Measurements from ENCODE around the gene TSPAN5. TPM values are rescaled to one million over a fixed set of nuclear protein-coding genes. Genes with fewer than 3 reads are reported as not detected.

The TSPAN5 gene
- polyA plus RNA-seq, 1 donor from 2014 or later = 18.8 TPM

- Histone ChIP-seq H4K20me1 (ENCODE audit: insufficient read depth) (no peaks in the 10 kb centered on the region), H3K79me2 (replicated peaks; ENCODE audit: insufficient read depth, low read length) (peaks cover 20% of the 10 kb centered on the region), H3K9ac (ENCODE audit: low read length) (no peak overlapping the region), H2AFZ (ENCODE audit: low read depth, low read length) (no peak overlapping the region), H3K9me2 (ENCODE audit: insufficient read depth, low read length) (no peaks in the 10 kb centered on the region), H3K4me3 (ENCODE audit: low read length) (no peak overlapping the region), H3K4me2 (ENCODE audit: low read length) (no peak overlapping the region), H3F3A (ENCODE audit: insufficient read depth, low read length, poor library complexity, severe bottlenecking) (no peaks in the 10 kb centered on the region), H3K9me3 (ENCODE audit: low read length) (no peaks in the 10 kb centered on the region), H3K36me3 (ENCODE audit: insufficient read depth, low read length) (no peaks in the 10 kb centered on the region), H3K27ac (ENCODE audit: low read length) (no peak overlapping the region), H3K27me3 (ENCODE audit: insufficient read depth, low read depth, low read length) (no peaks in the 10 kb centered on the region)
- TF ChIP-seq TAF1 (IDR thresholded peaks at IDR 0.05; ENCODE audit: low read depth) = no peak
Observed at GRCh38 chr4:98634061-98634460, 24.4 kb downstream of the TSPAN5 start.

GRCh38 chr4:98633159-98633558 is 25.3 kb downstream of the TSPAN5 start:
- H3K27ac ChIP-seq (ENCODE audit: low read length) = no peak overlapping the region
- no peak for TF ChIP-seq REST (IDR thresholded peaks at IDR 0.05; ENCODE audit: borderline replicate concordance)
- TF ChIP-seq EP300 (conservative IDR thresholded peaks at IDR 0.05; ENCODE audit: poor library complexity, severe bottlenecking) = no peak
- no peak for TF ChIP-seq POLR2AphosphoS5 (IDR thresholded peaks at IDR 0.05)
- TF ChIP-seq EZH2 (IDR thresholded peaks at IDR 0.05; ENCODE audit: borderline replicate concordance, insufficient read depth, low read length, poor library complexity, severe bottlenecking) = no peak
- TF ChIP-seq TAF1 (IDR thresholded peaks at IDR 0.05; ENCODE audit: low read depth) = no peak
- no peak for TF ChIP-seq MXI1 (conservative IDR thresholded peaks at IDR 0.05; ENCODE audit: poor library complexity, severe bottlenecking)
- no peak for TF ChIP-seq RAD21 (conservative IDR thresholded peaks at IDR 0.05)
- no peak for TF ChIP-seq SMC3 (conservative IDR thresholded peaks at IDR 0.05; ENCODE audit: poor library complexity)
- H3F3A ChIP-seq (ENCODE audit: insufficient read depth, low read length, poor library complexity, severe bottlenecking) = no peaks in the 10 kb centered on the region
- H3K79me2 ChIP-seq (replicated peaks; ENCODE audit: insufficient read depth, low read length) = peaks cover 18% of the 10 kb centered on the region
- H3K27me3 ChIP-seq (ENCODE audit: insufficient read depth, low read depth, low read length) = no peaks in the 10 kb centered on the region
- no peak overlapping the region for H3K4me3 ChIP-seq (ENCODE audit: low read length)
- no peaks in the 10 kb centered on the region for H3K9me3 ChIP-seq (ENCODE audit: low read length)
- H3K9ac ChIP-seq (ENCODE audit: low read length) = no peak overlapping the region
- no peaks in the 10 kb centered on the region for H3K9me2 ChIP-seq (ENCODE audit: insufficient read depth, low read length)
- H3K36me3 ChIP-seq (ENCODE audit: insufficient read depth, low read length) = no peaks in the 10 kb centered on the region
- H4K20me1 ChIP-seq (ENCODE audit: insufficient read depth) = no peaks in the 10 kb centered on the region
- H2AFZ ChIP-seq (ENCODE audit: low read depth, low read length) = no peak overlapping the region
- no peak overlapping the region for H3K4me2 ChIP-seq (ENCODE audit: low read length)

GRCh38 chr4:98632258-98632657 is 26.2 kb downstream of the TSPAN5 start:
- no peak overlapping the region for H2AFZ ChIP-seq (ENCODE audit: low read depth, low read length)
- H3K27me3 ChIP-seq (ENCODE audit: insufficient read depth, low read depth, low read length) = no peaks in the 10 kb centered on the region
- H3K4me3 ChIP-seq (ENCODE audit: low read length) = no peak overlapping the region
- H4K20me1 ChIP-seq (ENCODE audit: insufficient read depth) = no peaks in the 10 kb centered on the region
- H3K36me3 ChIP-seq (ENCODE audit: insufficient read depth, low read length) = no peaks in the 10 kb centered on the region
- H3K9me3 ChIP-seq (ENCODE audit: low read length) = no peaks in the 10 kb centered on the region
- H3F3A ChIP-seq (ENCODE audit: insufficient read depth, low read length, poor library complexity, severe bottlenecking) = no peaks in the 10 kb centered on the region
- no peaks in the 10 kb centered on the region for H3K9me2 ChIP-seq (ENCODE audit: insufficient read depth, low read length)
- H3K4me2 ChIP-seq (ENCODE audit: low read length) = no peak overlapping the region
- no peak overlapping the region for H3K27ac ChIP-seq (ENCODE audit: low read length)
- H3K9ac ChIP-seq (ENCODE audit: low read length) = no peak overlapping the region
- TF ChIP-seq EP300 (conservative IDR thresholded peaks at IDR 0.05; ENCODE audit: poor library complexity, severe bottlenecking) (no peak), SMC3 (conservative IDR thresholded peaks at IDR 0.05; ENCODE audit: poor library complexity) (no peak), TAF1 (IDR thresholded peaks at IDR 0.05; ENCODE audit: low read depth) (no peak), REST (IDR thresholded peaks at IDR 0.05; ENCODE audit: borderline replicate concordance) (no peak), MXI1 (conservative IDR thresholded peaks at IDR 0.05; ENCODE audit: poor library complexity, severe bottlenecking) (no peak), EZH2 (IDR thresholded peaks at IDR 0.05; ENCODE audit: borderline replicate concordance, insufficient read depth, low read length, poor library complexity, severe bottlenecking) (no peak), RAD21 (conservative IDR thresholded peaks at IDR 0.05) (no peak), POLR2AphosphoS5 (IDR thresholded peaks at IDR 0.05) (no peak)
- TF ChIP-seq, protein P1, sequence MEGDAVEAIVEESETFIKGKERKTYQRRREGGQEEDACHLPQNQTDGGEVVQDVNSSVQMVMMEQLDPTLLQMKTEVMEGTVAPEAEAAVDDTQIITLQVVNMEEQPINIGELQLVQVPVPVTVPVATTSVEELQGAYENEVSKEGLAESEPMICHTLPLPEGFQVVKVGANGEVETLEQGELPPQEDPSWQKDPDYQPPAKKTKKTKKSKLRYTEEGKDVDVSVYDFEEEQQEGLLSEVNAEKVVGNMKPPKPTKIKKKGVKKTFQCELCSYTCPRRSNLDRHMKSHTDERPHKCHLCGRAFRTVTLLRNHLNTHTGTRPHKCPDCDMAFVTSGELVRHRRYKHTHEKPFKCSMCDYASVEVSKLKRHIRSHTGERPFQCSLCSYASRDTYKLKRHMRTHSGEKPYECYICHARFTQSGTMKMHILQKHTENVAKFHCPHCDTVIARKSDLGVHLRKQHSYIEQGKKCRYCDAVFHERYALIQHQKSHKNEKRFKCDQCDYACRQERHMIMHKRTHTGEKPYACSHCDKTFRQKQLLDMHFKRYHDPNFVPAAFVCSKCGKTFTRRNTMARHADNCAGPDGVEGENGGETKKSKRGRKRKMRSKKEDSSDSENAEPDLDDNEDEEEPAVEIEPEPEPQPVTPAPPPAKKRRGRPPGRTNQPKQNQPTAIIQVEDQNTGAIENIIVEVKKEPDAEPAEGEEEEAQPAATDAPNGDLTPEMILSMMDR (IDR thresholded peaks at IDR 0.05; ENCODE audit: poor library complexity, severe bottlenecking) = no peak
- H3K79me2 ChIP-seq (replicated peaks; ENCODE audit: insufficient read depth, low read length) = peaks cover 16% of the 10 kb centered on the region

Measured in neural cell (in vitro differentiated cells).